Duodenal mucosa (tissue), 2 donors: Measurements from ENCODE around the gene ITPKB.
"Not testable (repeated sequence)": the region's sequence is repeated elsewhere in the genome, so short reads cannot be mapped to it uniquely, and the experiment has no call there.

Source experiments
- H3K27ac ChIP-seq: one replicate; pipeline ENCODE4 v1.7.0; 2013; ENCODE audit warnings: low read depth, low read length
- H3K27me3 ChIP-seq, 2 donors: one replicate each; pipeline ENCODE4 v1.7.0; 2013; ENCODE audit warnings: low read length in 2 of 2, control low read depth in 1 of 2; ENCODE audit not compliant: insufficient read depth in 2 of 2, control insufficient read depth in 1 of 2
- H3K36me3 ChIP-seq, 2 donors: one replicate each; pipeline ENCODE4 v1.7.0; 2013; ENCODE audit warnings: low read length in 2 of 2, control low read depth in 1 of 2; ENCODE audit not compliant: insufficient read depth in 2 of 2, control insufficient read depth in 1 of 2
- H3K4me1 ChIP-seq, 2 donors: one replicate each; pipeline ENCODE4 v1.7.0; 2013; ENCODE audit warnings: low read length in 2 of 2, control low read depth in 1 of 2; ENCODE audit not compliant: insufficient read depth in 2 of 2, control insufficient read depth in 1 of 2
- H3K4me3 ChIP-seq, 2 donors: one replicate each; pipeline ENCODE4 v1.7.0; 2013; ENCODE audit warnings: low read length in 2 of 2, low read depth in 1 of 2
- H3K9ac ChIP-seq, 2 donors: one replicate each; pipeline ENCODE4 v1.7.0; 2013; ENCODE audit warnings: low read length in 2 of 2, low read depth in 1 of 2
- H3K9me3 ChIP-seq, 2 donors: one replicate each; pipeline ENCODE4 v1.7.0; 2013; ENCODE audit warnings: low read length in 2 of 2, control low read depth in 1 of 2; ENCODE audit not compliant: control insufficient read depth in 1 of 2

Gene ITPKB

DNA sequence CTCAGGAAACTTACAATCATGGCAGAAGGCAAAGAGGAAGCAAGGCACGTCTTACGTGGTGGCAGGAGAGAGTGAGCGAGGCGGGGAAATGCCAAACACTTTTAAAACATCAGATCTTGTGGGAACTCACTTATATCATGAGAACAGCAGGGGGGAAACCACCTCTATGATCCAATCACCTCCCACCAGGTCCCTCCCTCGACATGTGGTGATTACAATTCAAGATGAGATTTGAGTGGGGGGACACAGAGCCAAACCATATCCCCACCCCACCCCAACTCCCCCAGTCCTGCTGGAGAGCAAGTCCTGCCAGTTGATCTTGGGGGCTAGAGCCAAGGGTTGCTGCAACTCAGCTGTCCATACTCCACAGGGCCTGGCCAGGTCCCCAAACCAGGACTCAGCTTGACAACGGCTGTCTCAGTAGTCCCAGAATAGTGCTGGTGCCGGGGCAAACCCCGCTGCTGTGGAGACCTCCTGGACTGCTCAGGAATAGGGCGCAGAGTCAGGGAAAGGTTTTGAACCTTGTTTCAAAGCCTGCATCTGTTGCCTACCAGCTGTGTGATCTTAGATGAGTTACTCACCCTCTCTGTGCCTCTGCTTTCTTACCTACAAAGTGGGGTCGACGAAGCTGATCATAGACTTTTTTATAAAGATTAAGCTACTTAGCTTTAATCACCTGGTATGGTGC lies 111.0 kb downstream of the ITPKB start:
- peaks cover 0 to 7% of the 10 kb centered on the region in 2 donors for H3K36me3 ChIP-seq
- peaks cover 0 to 5% of the 10 kb centered on the region in 2 donors for H3K9me3 ChIP-seq
- no peaks in the 10 kb centered on the region for H3K4me1 ChIP-seq
- no peak overlapping the region for H3K4me3 ChIP-seq
- no peak overlapping the region for H3K27ac ChIP-seq
- no peaks in the 10 kb centered on the region for H3K27me3 ChIP-seq
- H3K9ac ChIP-seq, result no peak overlapping the region

DNA sequence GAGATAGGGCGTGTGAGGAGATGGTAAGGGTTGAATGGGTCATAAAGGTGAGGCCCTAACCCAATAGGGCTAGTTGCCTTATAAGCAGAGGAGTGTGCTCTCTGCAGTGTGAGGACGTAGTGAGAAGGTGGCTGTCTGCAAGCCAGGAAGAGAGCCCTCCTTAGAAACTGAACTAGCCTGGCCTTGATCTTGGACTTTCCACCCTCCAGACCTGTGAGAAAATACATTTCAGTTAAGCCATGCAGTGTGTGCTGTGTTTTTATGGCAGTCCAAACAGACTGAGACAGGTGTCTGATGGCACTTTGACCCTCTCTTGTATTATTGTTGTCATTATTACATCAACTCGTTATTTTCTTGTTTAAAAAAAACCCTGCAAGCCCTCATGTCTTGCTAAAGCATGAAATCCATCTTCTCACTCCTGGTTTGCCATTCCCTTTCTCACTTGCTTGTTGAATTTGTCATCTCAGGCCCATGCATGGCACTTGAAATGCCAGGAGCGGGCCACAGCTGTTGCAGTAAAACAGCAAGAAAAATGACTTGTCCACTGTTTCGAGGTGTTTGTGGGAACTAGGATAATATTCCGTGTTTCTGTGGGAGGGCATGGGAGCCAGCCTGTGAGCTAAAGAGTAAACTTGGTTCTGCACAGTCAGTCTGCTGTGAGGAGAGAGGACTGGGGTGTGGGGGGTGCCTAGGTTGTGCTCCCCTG lies 111.9 kb downstream of the ITPKB start:
- no peak overlapping the region for H3K9ac ChIP-seq
- H3K27ac ChIP-seq, result no peak overlapping the region
- H3K9me3 ChIP-seq, result peaks cover 4 to 6% of the 10 kb centered on the region in 2 donors
- H3K4me3 ChIP-seq, result no peak overlapping the region
- H3K27me3 ChIP-seq, result no peaks in the 10 kb centered on the region
- H3K36me3 ChIP-seq, result peaks cover 0 to 7% of the 10 kb centered on the region in 2 donors
- no peaks in the 10 kb centered on the region for H3K4me1 ChIP-seq

- no peak overlapping the region for H3K27ac ChIP-seq
- no peak overlapping the region for H3K4me3 ChIP-seq
These were observed 112.5 kb downstream of the ITPKB start for GRCh38 chr1:226626577-226626956.

GRCh38 chr1:226625832-226626576 lies 113.1 kb downstream of the ITPKB start:
- Histone ChIP-seq H3K36me3 (no peaks in the 10 kb centered on the region), H3K9ac (no peak overlapping the region), H3K4me3 (no peak overlapping the region), H3K27me3 (no peaks in the 10 kb centered on the region), H3K27ac (no peak overlapping the region), H3K9me3 (peaks cover 9 to 11% of the 10 kb centered on the region in 2 donors), H3K4me1 (no peaks in the 10 kb centered on the region)

More at GRCh38 chr1:226626577-226626956, 112.5 kb downstream of the ITPKB start:
- Histone ChIP-seq H3K9ac (no peak overlapping the region), H3K4me1 (no peaks in the 10 kb centered on the region), H3K9me3 (peaks cover 9 to 10% of the 10 kb centered on the region in 2 donors), H3K36me3 (peaks cover 0 to under 1% of the 10 kb centered on the region in 2 donors), H3K27me3 (no peaks in the 10 kb centered on the region)

DNA sequence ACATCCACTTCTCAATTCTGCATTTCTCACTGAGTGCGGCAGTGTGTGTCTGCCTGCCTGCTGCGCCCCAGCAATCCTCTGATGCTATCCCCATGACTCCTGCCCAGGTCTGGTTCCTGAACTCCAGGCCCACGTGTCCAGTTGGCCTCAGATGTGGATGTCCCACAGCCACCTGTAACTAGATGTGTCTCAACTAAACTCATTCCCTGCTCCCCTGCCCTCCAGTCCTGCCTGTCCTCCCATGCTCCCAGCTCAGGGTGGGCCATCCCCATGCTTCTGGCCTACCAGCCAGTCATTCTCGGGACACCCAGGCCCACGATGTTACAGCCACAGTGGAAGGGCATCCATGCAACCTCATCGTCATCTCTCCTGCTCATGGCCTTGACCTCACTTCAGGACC lies 113.8 kb downstream of the ITPKB start:
- Histone ChIP-seq H3K4me3 (no peak overlapping the region), H3K36me3 (no peaks in the 10 kb centered on the region), H3K27me3 (no peaks in the 10 kb centered on the region), H3K9me3 (peaks cover 9 to 11% of the 10 kb centered on the region in 2 donors), H3K27ac (no peak overlapping the region), H3K9ac (no peak overlapping the region), H3K4me1 (no peaks in the 10 kb centered on the region)

DNA sequence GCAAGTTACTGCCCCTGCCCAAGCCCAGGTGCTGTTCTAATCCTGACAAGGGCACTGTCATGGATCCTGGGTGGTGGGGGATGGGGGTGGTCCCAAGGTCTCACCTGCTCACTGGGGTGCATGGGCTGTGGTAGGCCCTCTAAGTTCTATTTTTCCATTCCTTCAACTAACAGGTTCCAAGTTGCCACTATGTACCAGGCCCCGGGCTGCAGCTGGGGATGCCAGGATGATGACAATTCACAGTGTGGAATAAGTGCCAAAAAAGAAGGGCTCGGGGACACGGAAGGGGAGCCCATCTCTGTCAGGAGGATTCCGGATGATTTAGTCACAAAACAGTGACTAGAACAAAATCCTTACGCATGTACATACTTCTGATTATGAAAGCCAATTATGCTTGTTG lies 114.6 kb downstream of the ITPKB start:
- H3K4me3 ChIP-seq, result no peak overlapping the region
- H3K9me3 ChIP-seq, result peaks cover 9 to 11% of the 10 kb centered on the region in 2 donors
- no peaks in the 10 kb centered on the region for H3K27me3 ChIP-seq
- H3K27ac ChIP-seq, result no peak overlapping the region
- H3K36me3 ChIP-seq, result no peaks in the 10 kb centered on the region
- no peak overlapping the region for H3K9ac ChIP-seq
- H3K4me1 ChIP-seq, result no peaks in the 10 kb centered on the region

DNA sequence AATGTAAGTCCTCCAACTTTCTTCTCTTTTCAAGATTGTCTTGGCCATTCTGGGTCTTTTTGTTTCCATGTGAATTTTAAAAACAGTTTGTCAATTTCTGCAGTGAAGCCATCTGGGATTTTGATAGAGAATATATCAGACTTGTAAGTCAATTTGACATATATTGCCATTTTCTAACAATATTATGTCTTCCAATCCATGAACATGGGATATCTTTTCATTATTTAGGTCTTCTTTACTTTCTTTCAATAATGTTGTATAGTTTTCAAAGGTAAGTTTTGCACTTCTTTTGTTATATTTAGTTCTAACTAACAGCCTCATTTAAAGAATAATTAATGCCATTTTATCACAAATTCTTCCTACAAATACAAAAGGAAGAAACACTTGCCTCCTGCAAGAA lies 117.1 kb downstream of the ITPKB start:
- Histone ChIP-seq H3K27me3 (no peaks in the 10 kb centered on the region), H3K36me3 (no peaks in the 10 kb centered on the region), H3K4me1 (no peaks in the 10 kb centered on the region), H3K9me3 (peaks cover 7 to 11% of the 10 kb centered on the region in 2 donors), H3K4me3 (no peak overlapping the region), H3K9ac (no peak overlapping the region), H3K27ac (no peak overlapping the region)

- H3K9ac ChIP-seq, result no peak overlapping the region
- no peaks in the 10 kb centered on the region for H3K36me3 ChIP-seq
- H3K27ac ChIP-seq, result no peak overlapping the region
- H3K4me1 ChIP-seq, result no peaks in the 10 kb centered on the region
- H3K27me3 ChIP-seq, result no peaks in the 10 kb centered on the region
- H3K9me3 ChIP-seq, result peaks cover 5 to 11% of the 10 kb centered on the region in 2 donors
- H3K4me3 ChIP-seq, result no peak overlapping the region
These were observed 120.1 kb downstream of the ITPKB start for GRCh38 chr1:226619031-226619430.

GRCh38 chr1:226618380-226618779 lies 120.7 kb downstream of the ITPKB start:
- Histone ChIP-seq H3K4me3 (no peak overlapping the region), H3K9me3 (peaks cover 5 to 11% of the 10 kb centered on the region in 2 donors), H3K9ac (no peak overlapping the region), H3K27me3 (no peaks in the 10 kb centered on the region), H3K36me3 (no peaks in the 10 kb centered on the region), H3K4me1 (no peaks in the 10 kb centered on the region), H3K27ac (no peak overlapping the region)

- H3K9me3 ChIP-seq, result peaks cover 5 to 11% of the 10 kb centered on the region in 2 donors
- H3K36me3 ChIP-seq, H3K27ac ChIP-seq, H3K4me3 ChIP-seq, H3K9ac ChIP-seq, H3K4me1 ChIP-seq, H3K27me3 ChIP-seq: not testable (repeated sequence)
These were observed 121.4 kb downstream of the ITPKB start for GRCh38 chr1:226617719-226618118.
